K562 (cell line): Measurements from ENCODE around the gene OR10A3. TPM values are rescaled to one million over a fixed set of nuclear protein-coding genes. Genes with fewer than 3 reads are reported as not detected.
A peak's percentile ranks its signal among the peaks of the same experiment; 100 is the strongest.

Experiments
- HIVEP1 ChIP-seq: fragments of 250-450 bp; sonication (Bioruptor Pico); IDR thresholded peaks from 2 replicates; pipeline ENCODE4 v1.4.0; 2020; ENCODE audit warnings: mild to moderate bottlenecking
- SMARCB1 ChIP-seq: IDR thresholded peaks from 2 replicates; pipeline ENCODE4 v1.6.1; 2011; ENCODE audit warnings: improper control_type of control experiment, low read depth; ENCODE audit not compliant: insufficient read length
- ZNF263 ChIP-seq: sonication (generic); formaldehyde crosslinking; IDR thresholded peaks from 2 replicates; pipeline ENCODE4 v1.8.0; 2022; ENCODE audit warnings: mild to moderate bottlenecking, missing genetic modification reagents, borderline replicate concordance
- polyA plus RNA-seq, 8 experiments: library from polyadenylated mRNA; depleted of rRNA in 4 of 8; stranded (reverse) in 5 of 8; unstranded in 3 of 8; fragments of >200 nt; fragmentation: Nextera tagmentation in 2 of 8; fragmentation: Illumina TruSeq in 1 of 8; extraction: Ambion mirVana in 2 of 8; extraction: Trizol in 1 of 8; gene quantifications; 2 replicates each; pipeline versions ENCODE4 v1.2.1 to v1.2.3, GENCODE V29; 2011 to 2014; ENCODE audit warnings: inconsistent platforms in 1 of 8, missing spikeins in 1 of 8
- total RNA-seq, 7 experiments: library from RNA; depleted of rRNA in 6 of 7; stranded (reverse); fragments of >200 nt in 6 of 7; fragmentation: Illumina TruSeq in 2 of 7; extraction: Trizol in 2 of 7; gene quantifications; 2 replicates each; pipeline versions ENCODE4 v1.2.1 to v1.2.3, GENCODE V29; 2011 to 2021; ENCODE audit warnings: low replicate concordance in 1 of 7
- TF ChIP-seq, protein P1 (sequence below): fragments of 450-650 bp; IDR thresholded peaks from 2 replicates; pipeline ENCODE4 v1.6.1; 2014; ENCODE audit warnings: low read depth, mild to moderate bottlenecking, moderate library complexity, borderline replicate concordance
- TF ChIP-seq, protein P2 (sequence below): fragments of 450-650 bp; conservative IDR thresholded peaks from 2 replicates; pipeline ENCODE4 v1.6.1; 2016; ENCODE audit warnings: missing genetic modification characterization, low read depth, mild to moderate bottlenecking, missing compliant biosample characterization, moderate library complexity
- TF ChIP-seq, protein P3 (sequence below): fragments of 450-650 bp; formaldehyde crosslinking; IDR thresholded peaks from 2 replicates; pipeline ENCODE4 v1.4.0; 2020; ENCODE audit warnings: mild to moderate bottlenecking

Gene OR10A3
- total and polyA plus RNA-seq, 9 of the 15 experiments (the other 6 are each of a cell fraction or from before 2014, with no cell fraction given), result not detected

DNA sequence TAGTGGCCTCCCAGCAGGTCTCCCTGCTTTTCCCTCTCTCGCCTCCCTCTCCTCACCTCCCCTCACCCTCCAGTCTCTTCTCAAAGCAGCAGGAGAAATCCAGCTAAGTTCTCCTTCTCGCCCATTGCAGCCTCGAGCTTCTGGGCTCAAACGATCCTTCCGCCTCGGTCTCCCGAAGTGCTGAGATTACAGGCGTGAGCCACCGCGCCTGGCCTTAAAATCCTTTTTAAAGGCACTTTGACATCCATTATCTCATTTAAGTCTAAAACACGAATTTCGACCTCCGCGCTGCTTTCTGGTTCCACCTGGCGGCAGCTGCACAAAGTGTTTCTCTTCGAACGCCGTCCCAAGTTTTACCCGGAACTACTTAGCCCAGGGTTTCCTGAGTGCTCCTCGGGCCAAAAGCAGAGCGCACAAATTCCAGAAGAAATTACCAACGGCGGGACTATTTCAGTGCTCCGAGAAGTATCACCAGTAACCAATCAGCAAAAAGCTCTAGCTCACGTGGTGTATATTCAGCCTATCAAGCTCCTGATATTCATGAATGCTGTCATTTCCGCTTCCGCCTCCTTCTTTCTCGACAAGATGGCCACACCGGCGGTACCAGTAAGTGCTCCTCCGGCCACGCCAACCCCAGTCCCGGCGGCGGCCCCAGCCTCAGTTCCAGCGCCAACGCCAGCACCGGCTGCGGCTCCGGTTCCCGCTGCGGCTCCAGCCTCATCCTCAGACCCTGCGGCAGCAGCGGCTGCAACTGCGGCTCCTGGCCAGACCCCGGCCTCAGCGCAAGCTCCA, 45.5 kb upstream of the OR10A3 start, which contains the start of gene EIF3F (continued):
- TF ChIP-seq, protein P1, sequence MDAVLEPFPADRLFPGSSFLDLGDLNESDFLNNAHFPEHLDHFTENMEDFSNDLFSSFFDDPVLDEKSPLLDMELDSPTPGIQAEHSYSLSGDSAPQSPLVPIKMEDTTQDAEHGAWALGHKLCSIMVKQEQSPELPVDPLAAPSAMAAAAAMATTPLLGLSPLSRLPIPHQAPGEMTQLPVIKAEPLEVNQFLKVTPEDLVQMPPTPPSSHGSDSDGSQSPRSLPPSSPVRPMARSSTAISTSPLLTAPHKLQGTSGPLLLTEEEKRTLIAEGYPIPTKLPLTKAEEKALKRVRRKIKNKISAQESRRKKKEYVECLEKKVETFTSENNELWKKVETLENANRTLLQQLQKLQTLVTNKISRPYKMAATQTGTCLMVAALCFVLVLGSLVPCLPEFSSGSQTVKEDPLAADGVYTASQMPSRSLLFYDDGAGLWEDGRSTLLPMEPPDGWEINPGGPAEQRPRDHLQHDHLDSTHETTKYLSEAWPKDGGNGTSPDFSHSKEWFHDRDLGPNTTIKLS, result peak; percentile 56; the same call in 1 of the 2 replicates
- peak; percentile 69; the same call in 1 of the 2 replicates for TF ChIP-seq ZNF263
- TF ChIP-seq, protein P2, sequence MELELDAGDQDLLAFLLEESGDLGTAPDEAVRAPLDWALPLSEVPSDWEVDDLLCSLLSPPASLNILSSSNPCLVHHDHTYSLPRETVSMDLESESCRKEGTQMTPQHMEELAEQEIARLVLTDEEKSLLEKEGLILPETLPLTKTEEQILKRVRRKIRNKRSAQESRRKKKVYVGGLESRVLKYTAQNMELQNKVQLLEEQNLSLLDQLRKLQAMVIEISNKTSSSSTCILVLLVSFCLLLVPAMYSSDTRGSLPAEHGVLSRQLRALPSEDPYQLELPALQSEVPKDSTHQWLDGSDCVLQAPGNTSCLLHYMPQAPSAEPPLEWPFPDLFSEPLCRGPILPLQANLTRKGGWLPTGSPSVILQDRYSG, result no peak
- TF ChIP-seq SMARCB1, result no peak
- TF ChIP-seq, protein P3, sequence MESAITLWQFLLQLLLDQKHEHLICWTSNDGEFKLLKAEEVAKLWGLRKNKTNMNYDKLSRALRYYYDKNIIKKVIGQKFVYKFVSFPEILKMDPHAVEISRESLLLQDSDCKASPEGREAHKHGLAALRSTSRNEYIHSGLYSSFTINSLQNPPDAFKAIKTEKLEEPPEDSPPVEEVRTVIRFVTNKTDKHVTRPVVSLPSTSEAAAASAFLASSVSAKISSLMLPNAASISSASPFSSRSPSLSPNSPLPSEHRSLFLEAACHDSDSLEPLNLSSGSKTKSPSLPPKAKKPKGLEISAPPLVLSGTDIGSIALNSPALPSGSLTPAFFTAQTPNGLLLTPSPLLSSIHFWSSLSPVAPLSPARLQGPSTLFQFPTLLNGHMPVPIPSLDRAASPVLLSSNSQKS (CRISPR knock-in tag), result no peak
- TF ChIP-seq HIVEP1 (CRISPR knock-in tag), result no peak
